Neural cell (in vitro differentiated cells): ENCODE measurements around the gene ZNF43. TPM values are rescaled to one million over a fixed set of nuclear protein-coding genes. Genes with fewer than 3 reads are reported as not detected.

Experiments
- H2AFZ ChIP-seq: fragments of 200-600, 300-800 bp; sonication (generic), shearing (Covaris generic); 2 replicates; pipeline ENCODE4 v1.6.0; 2014; ENCODE audit warnings: low read depth, mild to moderate bottlenecking, antibody characterized with exemption, low read length, moderate library complexity
- H3F3A ChIP-seq: fragments of 200-600 bp; shearing (Covaris generic); 2 replicates; pipeline ENCODE4 v1.6.1; 2016; ENCODE audit warnings: mild to moderate bottlenecking, moderate library complexity, mixed read lengths, antibody characterized with exemption, low read length; ENCODE audit not compliant: insufficient read depth, poor library complexity, severe bottlenecking
- H3K27ac ChIP-seq: fragments of 200-600, 300-800 bp; sonication (generic), shearing (Covaris generic); 2 replicates; pipeline ENCODE4 v1.5.1; 2014; ENCODE audit warnings: mild to moderate bottlenecking, low read length, moderate library complexity
- H3K27me3 ChIP-seq: fragments of 300-800, 200-600 bp; sonication (generic), shearing (Covaris generic); 2 replicates; pipeline ENCODE4 v1.6.0; 2014; ENCODE audit warnings: mild to moderate bottlenecking, low read depth, low read length, moderate library complexity; ENCODE audit not compliant: insufficient read depth
- H3K36me3 ChIP-seq: fragments of 300-800, 200-600 bp; sonication (generic), shearing (Covaris generic); 2 replicates; pipeline ENCODE4 v1.5.1; 2014; ENCODE audit warnings: mild to moderate bottlenecking, antibody characterized with exemption, low read length, moderate library complexity; ENCODE audit not compliant: insufficient read depth
- H3K4me2 ChIP-seq: fragments of 300-800, 200-600 bp; sonication (generic), shearing (Covaris generic); 2 replicates; pipeline ENCODE4 v1.6.0; 2014; ENCODE audit warnings: mild to moderate bottlenecking, low read length
- H3K4me3 ChIP-seq: fragments of 300-800, 200-600 bp; sonication (generic), shearing (Covaris generic); 2 replicates; pipeline ENCODE4 v1.5.1; 2014; ENCODE audit warnings: mild to moderate bottlenecking, low read length, moderate library complexity
- H3K79me2 ChIP-seq: fragments of 200-600 bp; shearing (Covaris generic); replicated peaks from 2 replicates; pipeline ENCODE4 v1.6.0; 2014; ENCODE audit warnings: mild to moderate bottlenecking, low read length, moderate library complexity; ENCODE audit not compliant: insufficient read depth
- H3K9ac ChIP-seq: fragments of 300-800, 200-600 bp; sonication (generic), shearing (Covaris generic); 2 replicates; pipeline ENCODE4 v1.6.1; 2016; ENCODE audit warnings: mild to moderate bottlenecking, low read length, mixed read lengths
- H3K9me2 ChIP-seq: fragments of 200-600 bp; shearing (Covaris generic); 2 replicates; pipeline ENCODE4 v1.6.1; 2016; ENCODE audit warnings: mild to moderate bottlenecking, low read length, mixed read lengths; ENCODE audit not compliant: insufficient read depth
- H3K9me3 ChIP-seq: fragments of 200-600, 300-800 bp; sonication (generic), shearing (Covaris generic); 2 replicates; pipeline ENCODE4 v1.6.1; 2016; ENCODE audit warnings: mild to moderate bottlenecking, mixed run types, low read length, moderate library complexity, mixed read lengths
- H4K20me1 ChIP-seq: fragments of 200-600 bp; shearing (Covaris generic); 2 replicates; pipeline ENCODE4 v1.6.1; 2016; ENCODE audit warnings: mild to moderate bottlenecking, mixed run types; ENCODE audit not compliant: insufficient read depth
- EZH2 ChIP-seq: fragments of 200-600, 300-800 bp; shearing (Covaris generic), sonication (generic); IDR thresholded peaks from 2 replicates; pipeline ENCODE4 v1.6.1; 2014; ENCODE audit warnings: antibody characterized with exemption, low read length, borderline replicate concordance, mild to moderate bottlenecking; ENCODE audit not compliant: insufficient read depth, poor library complexity, severe bottlenecking
- MXI1 ChIP-seq: fragments of 450-650 bp; conservative IDR thresholded peaks from 2 replicates; pipeline ENCODE4 v1.6.1; 2014; ENCODE audit warnings: antibody characterized with exemption, mild to moderate bottlenecking; ENCODE audit not compliant: poor library complexity, severe bottlenecking
- POLR2AphosphoS5 ChIP-seq: IDR thresholded peaks from 2 replicates; pipeline ENCODE4 v1.6.1; 2012
- RAD21 ChIP-seq: fragments of 450-650 bp; conservative IDR thresholded peaks from 2 replicates; pipeline ENCODE4 v1.6.1; 2014; ENCODE audit warnings: antibody characterized with exemption, mild to moderate bottlenecking, moderate library complexity
- SMC3 ChIP-seq: fragments of 450-650 bp; conservative IDR thresholded peaks from 2 replicates; pipeline ENCODE4 v1.6.1; 2014; ENCODE audit warnings: antibody characterized with exemption, mild to moderate bottlenecking, moderate library complexity; ENCODE audit not compliant: poor library complexity
- TAF1 ChIP-seq: IDR thresholded peaks from 2 replicates; pipeline ENCODE4 v1.6.1; 2012; ENCODE audit warnings: low read depth
- polyA plus RNA-seq: library from polyadenylated mRNA; depleted of rRNA; stranded (reverse); fragments of >200 nt; gene quantifications from 2 replicates; pipeline ENCODE4 v1.2.3, GENCODE V29; 2014
- TF ChIP-seq, protein P1 (sequence below): fragments of 450-650 bp; IDR thresholded peaks from 2 replicates; pipeline ENCODE4 v1.5.1; 2014; ENCODE audit warnings: antibody characterized with exemption, mild to moderate bottlenecking, moderate library complexity; ENCODE audit not compliant: poor library complexity, severe bottlenecking

ZNF43 gene
- polyA plus RNA-seq, 1 donor from 2014 or later = 18.1 TPM

GRCh38 chr19:21850656-21851255 is 14.8 kb upstream of the ZNF43 start:
- no peak overlapping the region for H2AFZ ChIP-seq
- H4K20me1 ChIP-seq = no peaks in the 10 kb centered on the region
- H3K9me3 ChIP-seq = no peaks in the 10 kb centered on the region
- H3K27me3 ChIP-seq = no peaks in the 10 kb centered on the region
- TF ChIP-seq RAD21 (no peak), TAF1 (no peak), SMC3 (no peak), MXI1 (no peak)
- TF ChIP-seq, protein P1, sequence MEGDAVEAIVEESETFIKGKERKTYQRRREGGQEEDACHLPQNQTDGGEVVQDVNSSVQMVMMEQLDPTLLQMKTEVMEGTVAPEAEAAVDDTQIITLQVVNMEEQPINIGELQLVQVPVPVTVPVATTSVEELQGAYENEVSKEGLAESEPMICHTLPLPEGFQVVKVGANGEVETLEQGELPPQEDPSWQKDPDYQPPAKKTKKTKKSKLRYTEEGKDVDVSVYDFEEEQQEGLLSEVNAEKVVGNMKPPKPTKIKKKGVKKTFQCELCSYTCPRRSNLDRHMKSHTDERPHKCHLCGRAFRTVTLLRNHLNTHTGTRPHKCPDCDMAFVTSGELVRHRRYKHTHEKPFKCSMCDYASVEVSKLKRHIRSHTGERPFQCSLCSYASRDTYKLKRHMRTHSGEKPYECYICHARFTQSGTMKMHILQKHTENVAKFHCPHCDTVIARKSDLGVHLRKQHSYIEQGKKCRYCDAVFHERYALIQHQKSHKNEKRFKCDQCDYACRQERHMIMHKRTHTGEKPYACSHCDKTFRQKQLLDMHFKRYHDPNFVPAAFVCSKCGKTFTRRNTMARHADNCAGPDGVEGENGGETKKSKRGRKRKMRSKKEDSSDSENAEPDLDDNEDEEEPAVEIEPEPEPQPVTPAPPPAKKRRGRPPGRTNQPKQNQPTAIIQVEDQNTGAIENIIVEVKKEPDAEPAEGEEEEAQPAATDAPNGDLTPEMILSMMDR = no peak
- H3K27ac ChIP-seq = no peak overlapping the region
- peak overlapping the region; percentile 82 for H3K9ac ChIP-seq
- peak overlapping the region; percentile 55 for H3K4me2 ChIP-seq
- H3K36me3 ChIP-seq = no peaks in the 10 kb centered on the region
- H3K9me2 ChIP-seq = no peaks in the 10 kb centered on the region
- no peaks in the 10 kb centered on the region for H3F3A ChIP-seq
- peak overlapping the region; percentile 86 for H3K4me3 ChIP-seq
- H3K79me2 ChIP-seq = peaks cover 37% of the 10 kb centered on the region

DNA sequence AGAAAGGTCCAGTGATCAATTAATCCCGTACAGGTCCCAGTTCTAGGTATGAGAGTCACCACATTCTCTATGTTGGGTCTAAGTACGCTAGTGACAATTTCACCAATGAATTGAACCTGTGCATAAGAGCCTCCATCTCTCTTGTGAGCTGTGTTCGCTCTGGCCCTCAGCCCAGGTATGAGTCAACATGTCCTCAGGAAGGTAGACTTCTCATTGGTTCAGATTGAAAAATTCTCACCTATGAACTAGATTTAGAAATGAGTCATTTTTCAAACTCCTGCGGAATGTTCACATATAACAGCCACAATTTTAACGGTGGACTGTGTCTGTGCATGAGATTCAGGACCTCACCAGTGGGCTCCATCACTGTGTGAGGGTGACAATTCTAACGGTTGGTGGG is 12.7 kb upstream of the ZNF43 start:
- no peak overlapping the region for H3K4me2 ChIP-seq
- no peak overlapping the region for H2AFZ ChIP-seq
- H3K27me3 ChIP-seq = no peaks in the 10 kb centered on the region
- H3K4me3 ChIP-seq = no peak overlapping the region
- no peak overlapping the region for H3K9ac ChIP-seq
- TF ChIP-seq, protein P1 = no peak
- no peak for TF ChIP-seq RAD21
- no peak for TF ChIP-seq TAF1
- no peak for TF ChIP-seq POLR2AphosphoS5
- no peaks in the 10 kb centered on the region for H4K20me1 ChIP-seq
- H3K9me2 ChIP-seq = no peaks in the 10 kb centered on the region
- peaks cover 37% of the 10 kb centered on the region for H3K79me2 ChIP-seq
- H3F3A ChIP-seq = no peaks in the 10 kb centered on the region
- H3K36me3 ChIP-seq = no peaks in the 10 kb centered on the region
- H3K27ac ChIP-seq = no peak overlapping the region
- no peaks in the 10 kb centered on the region for H3K9me3 ChIP-seq

DNA sequence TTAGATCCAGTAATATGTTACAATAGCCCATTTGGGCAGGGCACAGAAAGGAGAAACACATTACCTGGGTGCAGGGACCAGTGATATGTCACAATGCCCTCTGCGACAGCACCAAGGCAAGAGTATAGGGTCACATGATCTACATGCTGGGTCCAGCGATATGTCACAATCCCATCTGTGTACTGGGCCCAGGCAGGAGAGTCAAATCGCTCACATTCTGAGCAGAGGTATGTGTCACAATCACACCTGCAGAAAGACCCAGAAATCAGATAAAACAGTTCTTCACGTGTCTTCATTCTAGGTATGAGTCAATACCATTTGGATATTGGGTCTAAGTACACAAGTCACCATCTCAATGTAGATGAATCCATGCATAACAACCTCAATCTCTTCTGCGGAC is 7.1 kb upstream of the ZNF43 start:
- H3K9me2 ChIP-seq = no peaks in the 10 kb centered on the region
- TF ChIP-seq POLR2AphosphoS5 (no peak), MXI1 (no peak), RAD21 (no peak), EZH2 (no peak)
- H3K27me3 ChIP-seq = no peaks in the 10 kb centered on the region
- H2AFZ ChIP-seq = no peak overlapping the region
- no peaks in the 10 kb centered on the region for H3K9me3 ChIP-seq
- H4K20me1 ChIP-seq = no peaks in the 10 kb centered on the region
- no peaks in the 10 kb centered on the region for H3F3A ChIP-seq
- H3K79me2 ChIP-seq = peaks cover 4% of the 10 kb centered on the region
- H3K27ac ChIP-seq = no peak overlapping the region
- H3K4me3 ChIP-seq = no peak overlapping the region
- no peak overlapping the region for H3K4me2 ChIP-seq
- H3K9ac ChIP-seq = no peak overlapping the region
- peaks cover 26% of the 10 kb centered on the region for H3K36me3 ChIP-seq
